HG02678 (cell line): ENCODE results near the gene FAM89B.

Source experiments
- ATAC-seq: cut with Tn5 transposase; IDR thresholded peaks from one replicate; pipeline ENCODE4 v1.9.1; 2021; ENCODE audit warnings: mild to moderate bottlenecking, moderate library complexity; ENCODE audit not compliant: unreplicated experiment

FAM89B gene

DNA sequence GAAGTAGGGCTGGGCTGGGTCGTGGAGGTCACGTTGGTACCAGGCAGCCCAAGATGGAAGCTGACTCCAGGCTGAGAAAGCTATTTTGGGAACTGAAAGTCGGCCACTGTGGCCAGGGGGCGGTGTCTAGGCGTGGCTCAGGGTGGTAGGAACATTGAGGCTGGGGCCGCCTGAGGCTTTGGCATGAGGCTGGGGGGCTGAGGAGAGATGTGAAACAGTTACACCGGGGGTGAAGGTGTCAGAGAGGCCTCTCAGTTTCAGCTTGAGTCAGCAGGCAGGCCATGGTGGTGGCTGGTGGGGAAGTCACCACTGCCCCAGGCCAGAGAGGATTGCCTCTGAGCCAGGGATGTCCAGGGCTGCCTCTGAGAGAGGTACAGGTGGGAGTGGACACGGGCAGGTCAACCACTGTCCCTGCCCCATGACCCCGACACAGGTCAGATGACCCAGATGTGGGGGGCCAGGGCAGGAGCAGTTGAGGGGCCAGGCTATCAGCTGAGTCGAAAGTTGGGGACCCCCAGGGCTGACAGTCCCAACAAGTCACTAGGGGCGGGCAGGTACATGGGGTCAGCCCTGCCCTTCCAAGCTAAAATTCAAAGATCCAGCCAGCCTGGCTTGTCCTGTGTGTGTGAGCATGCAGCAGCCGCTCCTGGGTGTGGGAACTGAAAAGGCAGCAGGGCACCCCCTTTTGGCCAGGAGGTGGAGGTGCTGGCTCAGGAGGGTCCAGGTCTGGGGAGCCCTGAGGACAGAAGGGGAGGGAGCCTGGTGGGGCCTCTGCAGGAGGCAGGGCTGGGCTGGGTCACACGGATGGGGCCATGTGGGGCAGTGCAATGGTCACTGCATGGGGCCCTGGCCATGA lies 16.1 kb downstream of the FAM89B start:
- ATAC-seq: peak; percentile 79

- ATAC-seq: no peak
These were observed 17.3 kb downstream of the FAM89B start for GRCh38 chr11:65589444-65590239.

- ATAC-seq: no peak
These were observed 18.0 kb downstream of the FAM89B start for GRCh38 chr11:65590240-65590738.

GRCh38 chr11:65591939-65592857 lies 19.9 kb downstream of the FAM89B start:
- ATAC-seq: no peak

- ATAC-seq: no peak
These were observed 20.6 kb downstream of the FAM89B start for GRCh38 chr11:65592858-65593517.

GRCh38 chr11:65593518-65594414 lies 21.4 kb downstream of the FAM89B start:
- no peak for ATAC-seq

GRCh38 chr11:65595131-65595530 lies 22.8 kb downstream of the FAM89B start:
- no peak for ATAC-seq

DNA sequence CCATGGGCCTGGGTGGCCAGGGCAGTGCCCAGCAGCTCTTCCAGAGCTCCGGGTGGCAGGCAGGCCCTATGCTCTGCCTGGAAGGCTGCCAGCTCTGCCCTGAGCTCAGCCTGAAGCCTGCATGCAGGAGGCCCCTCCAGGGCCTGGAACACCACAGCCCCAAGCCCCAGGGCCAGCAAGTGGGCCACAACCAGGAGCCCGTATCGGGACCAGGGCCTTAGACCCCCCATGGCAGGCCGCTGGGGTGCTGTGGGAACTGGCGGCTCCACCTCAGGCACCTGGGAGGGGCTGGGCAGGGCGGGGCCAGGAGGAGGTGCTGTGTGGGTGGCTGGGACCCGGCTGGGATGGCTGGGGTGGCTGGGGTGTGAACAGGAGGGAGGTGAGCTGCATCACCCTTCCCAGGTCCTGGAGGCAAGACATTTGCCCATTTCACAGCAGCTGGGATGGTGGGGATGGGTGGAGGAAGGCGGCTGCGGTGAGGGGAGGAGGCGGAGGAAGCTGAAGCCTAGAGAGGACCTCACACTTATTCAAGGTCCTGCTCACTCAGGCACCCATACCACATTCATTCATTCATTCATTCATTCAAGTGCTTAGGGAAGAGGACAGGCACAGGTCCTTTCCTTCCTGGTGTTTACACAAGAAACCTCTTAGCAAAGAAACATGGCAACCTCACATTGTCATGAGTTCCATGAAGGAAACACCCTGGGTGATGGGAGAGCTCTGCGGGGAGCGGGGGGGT lies 23.4 kb downstream of the FAM89B start, which contains the start of gene KCNK7:
Gene KCNK7 (minus strand): TSS at position 258 of the 739 bp plus-strand sequence. CDS start 28 bp downstream, at position 230.
- ATAC-seq: no peak

DNA sequence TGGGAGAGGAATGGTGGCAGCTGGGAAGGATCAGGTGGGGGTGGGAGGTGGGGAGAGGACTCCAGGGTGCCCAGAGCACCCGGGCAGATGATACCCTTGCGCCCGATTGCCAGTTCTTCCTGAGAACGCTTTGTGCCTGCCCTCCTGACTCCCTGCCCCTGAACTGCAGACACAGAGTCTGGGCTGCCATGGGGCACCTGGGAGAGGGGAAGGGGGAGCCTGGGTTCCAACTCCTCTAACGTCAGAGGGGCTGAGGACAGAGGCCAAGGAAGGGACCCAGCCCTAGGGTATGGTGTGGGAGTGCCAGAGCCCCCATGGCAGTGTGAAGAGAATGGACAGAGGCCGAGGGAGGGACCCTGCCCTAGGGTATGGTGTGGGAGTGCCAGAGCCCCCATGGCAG lies 24.2 kb downstream of the FAM89B start:
- ATAC-seq: no peak

GRCh38 chr11:65598258-65598699 lies 25.9 kb downstream of the FAM89B start:
- no peak for ATAC-seq

GRCh38 chr11:65599216-65599954 lies 27.0 kb downstream of the FAM89B start:
- ATAC-seq: no peak

DNA sequence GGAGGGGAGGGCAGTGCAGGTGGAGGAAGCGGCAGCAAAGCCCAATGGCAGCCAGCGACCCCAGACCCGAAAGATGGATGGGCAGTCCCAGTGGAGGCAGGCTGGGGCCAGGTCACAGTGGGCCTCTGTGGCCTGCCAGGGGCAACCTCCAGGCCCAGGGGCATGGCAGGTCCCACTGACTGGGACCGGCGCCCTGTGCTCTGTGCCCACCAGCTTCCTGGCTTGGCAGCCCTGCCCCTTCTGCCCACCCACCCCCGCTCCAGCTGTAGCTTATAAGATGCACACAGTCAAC lies 27.6 kb downstream of the FAM89B start:
- no peak for ATAC-seq

DNA sequence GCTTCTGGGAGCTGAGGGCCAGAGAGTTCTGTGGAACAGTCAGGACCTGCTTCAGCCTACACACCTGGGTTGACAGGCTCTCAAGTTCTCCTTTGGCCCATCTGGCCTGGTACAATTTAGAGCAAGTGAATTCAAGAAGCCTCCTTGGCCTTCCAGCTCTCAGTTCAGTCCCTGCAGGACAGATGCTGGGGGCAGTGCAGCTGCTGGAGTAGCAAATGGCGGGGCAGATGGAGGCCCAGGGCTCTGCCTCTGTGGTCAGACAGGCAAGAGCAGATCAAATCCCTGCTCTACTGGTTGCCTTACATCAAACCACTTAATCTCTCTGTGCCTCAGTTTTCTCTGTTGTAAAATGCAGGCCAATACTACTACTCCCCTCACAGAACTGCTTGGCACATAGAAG lies 31.9 kb downstream of the FAM89B start:
- ATAC-seq: no peak

- ATAC-seq: no peak
These were observed 34.7 kb downstream of the FAM89B start for GRCh38 chr11:65606876-65607613.

DNA sequence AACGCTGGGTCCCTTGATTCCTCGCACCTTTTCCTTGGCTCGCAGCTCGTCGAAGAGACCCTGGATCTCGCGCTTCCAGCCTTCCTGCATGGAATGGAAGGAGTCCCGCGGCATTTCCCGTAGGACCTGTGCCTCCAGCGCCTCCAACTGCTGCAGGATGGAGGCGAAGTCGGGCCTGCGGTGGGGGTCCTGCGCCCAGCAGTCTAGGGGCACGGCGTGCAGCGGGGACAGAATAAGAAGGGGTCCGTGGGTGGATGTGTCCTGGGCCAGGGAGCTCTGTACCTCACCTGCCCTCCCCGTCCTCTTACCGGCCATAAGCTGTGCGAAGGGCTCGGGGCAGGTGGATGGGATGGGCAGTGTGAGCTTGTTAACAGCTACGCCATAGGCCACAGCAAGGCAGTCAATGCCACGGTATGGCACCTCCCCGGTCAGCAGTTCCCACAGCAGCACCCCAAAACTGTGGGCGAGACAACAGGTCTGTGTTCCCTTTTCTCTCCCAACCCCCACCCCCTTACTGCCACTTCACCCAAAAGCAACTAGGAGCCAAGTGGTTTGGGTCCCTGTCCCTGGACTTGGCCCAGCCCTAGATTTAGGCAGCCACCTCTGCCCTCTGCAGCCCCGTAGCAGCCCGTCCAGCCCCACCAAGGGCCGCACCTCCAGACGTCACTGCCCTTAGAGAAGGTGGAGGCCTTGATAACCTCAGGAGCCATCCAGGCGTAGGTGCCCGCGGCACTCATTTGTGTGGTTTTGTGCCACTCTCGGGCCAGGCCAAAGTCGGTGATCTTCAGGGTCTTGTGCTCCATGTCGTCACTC lies 35.5 kb downstream of the FAM89B start:
- ATAC-seq: no peak

DNA sequence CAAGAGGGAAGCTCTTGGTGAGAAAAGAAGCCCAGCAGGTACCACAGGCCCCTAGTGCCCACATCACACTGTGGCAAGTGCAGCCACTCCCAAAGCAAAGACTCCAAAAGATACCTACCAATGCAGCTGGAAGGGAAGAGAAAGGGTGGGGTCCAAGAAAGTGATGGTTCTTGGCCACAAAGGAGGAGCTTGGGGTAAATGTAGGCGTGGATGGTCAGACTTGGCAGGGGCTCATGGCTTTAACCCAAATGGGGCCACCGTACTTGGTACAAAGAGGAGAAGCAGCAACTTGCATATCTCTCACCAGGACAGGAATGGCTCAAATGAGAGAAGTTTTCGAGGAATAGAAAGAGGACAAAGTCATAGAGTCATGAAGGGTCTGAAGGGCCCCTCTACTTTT lies 36.9 kb downstream of the FAM89B start:
- ATAC-seq: no peak
